Ishikawa (cell line): Measurements from ENCODE around the gene STK4.

Experiments
- CEBPB ChIP-seq: IDR thresholded peaks from 2 replicates; pipeline ENCODE4 v1.6.1; 2012
- CREB1 ChIP-seq: IDR thresholded peaks from 2 replicates; pipeline ENCODE4 v1.6.1; 2012; ENCODE audit warnings: low read depth
- EP300 ChIP-seq: IDR thresholded peaks from 2 replicates; pipeline ENCODE4 v1.6.1; 2012; ENCODE audit warnings: borderline replicate concordance
- MAX ChIP-seq: IDR thresholded peaks from 2 replicates; pipeline ENCODE4 v1.6.1; 2012
- NFIC ChIP-seq: IDR thresholded peaks from 2 replicates; pipeline ENCODE4 v1.6.1; 2012
- RAD21 ChIP-seq: IDR thresholded peaks from 2 replicates; pipeline ENCODE4 v1.6.1; 2012; ENCODE audit warnings: low read depth
- REST ChIP-seq: IDR thresholded peaks from 2 replicates; pipeline ENCODE4 v1.6.1; 2012; ENCODE audit warnings: low read depth, mild to moderate bottlenecking
- TAF1 ChIP-seq: IDR thresholded peaks from 2 replicates; pipeline ENCODE4 v1.6.1; 2012; ENCODE audit warnings: low read depth, mild to moderate bottlenecking
- TCF12 ChIP-seq: IDR thresholded peaks from 2 replicates; pipeline ENCODE4 v1.6.1; 2012; ENCODE audit warnings: low read depth
- TEAD4 ChIP-seq: IDR thresholded peaks from 2 replicates; pipeline ENCODE4 v1.6.1; 2012
- YY1 ChIP-seq: IDR thresholded peaks from 2 replicates; pipeline ENCODE4 v1.6.1; 2012; ENCODE audit warnings: low read depth
- ZBTB7A ChIP-seq: IDR thresholded peaks from 2 replicates; pipeline ENCODE4 v1.6.1; 2012; ENCODE audit warnings: low read depth

GRCh38 chr20:45012682-45013302, 46.5 kb downstream of the STK4 start:
- TF ChIP-seq CEBPB = no peak
- TF ChIP-seq CREB1 = no peak
- TF ChIP-seq REST = no peak
- TF ChIP-seq TEAD4 = peak; percentile 65
- TF ChIP-seq ZBTB7A = no peak
- no peak for TF ChIP-seq NFIC
- 0 out of 2 replicates have a peak, but pooled peaks have one; percentile 30 for TF ChIP-seq TCF12
- no peak for TF ChIP-seq EP300
- no peak for TF ChIP-seq MAX
- no peak for TF ChIP-seq YY1
- TF ChIP-seq TAF1 = no peak
- TF ChIP-seq RAD21 = no peak
